GM18526 (cell line): ENCODE data around the gene FOXO1.

ENCODE experiments used
- POLR2A ChIP-seq: IDR thresholded peaks from 3 replicates; pipeline ENCODE4 v1.6.1; 2011; ENCODE audit not compliant: insufficient read length; ENCODE audit errors: extremely low read depth

The FOXO1 gene

DNA sequence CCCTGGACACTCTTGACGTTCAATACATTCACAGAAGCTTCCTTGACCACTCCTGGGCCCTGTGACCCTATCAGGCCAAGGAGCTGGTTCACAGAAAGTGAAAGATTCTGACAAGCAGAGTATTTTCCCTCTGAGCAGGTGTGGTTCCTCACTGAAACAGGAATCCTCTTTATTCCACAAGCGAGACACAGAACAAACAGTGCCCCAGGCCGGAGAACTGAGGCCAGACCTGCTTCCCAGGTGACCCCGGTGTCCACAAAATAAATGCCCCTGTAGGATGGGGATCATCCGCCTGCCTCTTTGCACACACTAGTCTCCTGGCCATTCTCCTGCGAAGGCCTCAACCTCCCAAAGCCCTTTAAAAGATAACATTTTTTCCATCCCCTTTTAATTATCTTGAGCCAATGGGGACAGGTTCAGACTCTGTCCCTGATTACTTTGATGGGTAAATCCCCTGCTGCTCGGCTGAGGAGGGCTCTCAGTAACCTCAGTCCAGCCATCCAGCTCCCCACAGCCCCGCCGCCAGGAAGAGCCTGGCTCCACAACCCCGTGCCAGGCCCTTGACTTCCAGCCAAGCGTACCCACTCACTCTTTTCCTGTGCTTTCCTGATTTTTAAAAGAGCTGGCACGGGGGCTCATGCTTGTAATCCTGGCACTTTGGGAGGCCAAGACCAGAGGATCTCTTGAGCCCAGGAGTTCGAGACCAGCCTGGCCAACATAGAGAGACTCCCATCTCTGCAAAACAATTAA lies 129.1 kb downstream of the FOXO1 start:
- TF ChIP-seq POLR2A: no peak

DNA sequence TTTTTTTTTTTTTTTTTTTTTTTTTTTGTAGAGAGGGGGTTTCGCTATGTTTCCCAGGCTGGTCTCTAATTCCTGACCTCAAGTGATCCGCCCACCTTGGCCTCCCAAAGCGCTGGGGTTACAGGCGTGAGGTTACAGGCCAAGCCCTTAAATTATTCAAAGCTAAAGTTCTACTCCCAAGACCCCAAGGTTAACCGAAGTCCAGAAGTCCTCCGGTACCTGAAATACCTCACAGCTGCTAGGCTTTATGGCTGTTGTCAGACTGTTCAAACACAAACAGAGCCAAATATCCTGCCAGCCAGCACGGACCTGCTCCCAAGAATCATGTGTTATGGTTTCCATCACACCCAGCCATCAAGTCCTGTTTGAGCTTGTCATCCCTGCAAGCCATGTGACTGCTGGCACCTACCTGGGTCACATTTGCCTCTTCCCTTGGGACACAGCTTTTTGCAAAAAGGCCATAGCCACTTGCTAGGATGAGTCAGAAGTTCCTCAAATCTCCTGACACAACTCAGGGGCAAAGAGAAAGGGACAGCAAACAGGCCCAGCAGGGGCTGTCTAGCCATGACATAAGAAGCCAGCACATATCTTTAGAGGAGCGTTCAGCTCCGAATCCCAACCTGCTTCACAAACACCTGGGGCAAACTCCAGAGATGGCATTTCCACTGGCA lies 129.9 kb downstream of the FOXO1 start:
- no peak for TF ChIP-seq POLR2A

DNA sequence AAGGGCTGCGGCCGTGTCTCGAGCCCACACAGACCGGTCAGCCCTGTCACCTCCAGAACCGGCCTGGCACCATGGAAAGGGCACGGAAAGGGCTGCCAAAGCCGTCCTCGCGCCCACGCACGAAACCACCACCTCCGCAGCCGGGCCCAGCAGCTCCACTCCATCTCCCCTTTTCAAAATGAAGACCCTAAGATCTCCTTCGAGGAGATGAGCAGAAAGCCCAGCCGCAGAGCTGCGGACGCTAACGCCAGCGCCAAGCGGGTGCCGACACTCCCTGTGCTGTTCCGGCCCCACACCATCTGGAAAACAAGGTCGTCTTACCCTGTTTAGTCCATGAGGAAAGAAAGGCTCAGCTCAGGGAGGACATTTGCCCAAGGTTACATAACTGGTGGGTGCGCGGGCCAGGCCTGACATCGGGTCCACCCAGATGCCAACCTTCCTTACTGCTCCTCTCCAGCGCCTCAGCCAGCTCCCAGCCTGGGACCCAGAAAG lies 131.1 kb downstream of the FOXO1 start:
- TF ChIP-seq POLR2A: no peak

DNA sequence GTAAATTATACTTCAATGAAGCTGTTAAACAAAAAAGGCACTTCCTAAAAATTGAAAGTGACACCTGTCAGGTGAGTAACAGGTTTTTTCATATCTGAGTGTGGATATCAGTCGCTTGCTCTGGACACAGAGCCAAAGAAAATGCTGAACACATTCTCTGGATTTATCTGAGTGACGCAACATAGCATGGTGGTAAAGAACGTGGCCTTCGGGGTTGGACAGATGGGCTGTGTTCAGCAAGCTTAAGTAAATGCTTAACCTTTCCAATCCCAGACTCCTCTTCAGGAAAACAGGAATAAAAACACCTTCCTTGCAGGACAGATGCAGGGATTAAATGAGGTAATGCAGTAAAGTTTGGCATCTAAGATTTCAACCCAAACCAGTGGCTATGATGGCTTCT lies 132.0 kb downstream of the FOXO1 start:
- no peak for TF ChIP-seq POLR2A

DNA sequence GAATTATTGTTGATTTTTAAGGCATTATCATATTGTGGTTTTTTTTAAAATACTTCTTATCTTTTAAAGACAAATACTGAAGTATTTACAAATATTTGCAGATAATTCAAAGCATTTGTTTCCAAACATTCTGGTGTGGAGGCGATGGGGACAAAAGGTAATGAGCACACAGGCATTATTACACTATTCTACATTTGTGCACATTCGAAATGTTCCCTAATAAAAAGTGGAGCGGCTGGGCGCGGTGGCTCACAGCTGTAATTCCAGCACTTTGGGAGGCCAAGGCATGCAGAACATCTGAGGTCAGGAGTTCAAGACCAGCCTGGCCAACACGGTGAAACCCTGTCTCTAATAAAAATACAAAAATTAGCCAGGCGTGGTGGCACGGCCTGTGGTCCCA lies 133.4 kb downstream of the FOXO1 start:
- TF ChIP-seq POLR2A: no peak

DNA sequence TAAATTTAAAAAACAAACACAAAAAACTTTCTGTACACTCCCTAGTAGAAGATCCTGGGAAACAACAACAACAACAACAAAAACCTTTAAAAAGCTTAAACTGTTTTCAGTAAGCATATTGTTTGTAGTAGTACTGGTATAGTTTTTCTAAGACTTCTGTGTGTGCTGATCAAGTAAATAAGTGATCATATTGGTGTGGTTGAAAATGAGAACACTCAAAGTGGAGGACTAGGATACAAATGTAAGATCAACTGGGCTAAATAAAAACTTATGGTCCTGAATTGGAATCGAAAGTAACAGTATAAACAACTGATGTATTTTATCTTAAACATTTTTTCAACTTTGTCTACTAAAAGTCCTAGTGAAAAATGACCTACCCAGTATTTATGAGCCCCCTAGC lies 135.5 kb downstream of the FOXO1 start:
- no peak for TF ChIP-seq POLR2A

DNA sequence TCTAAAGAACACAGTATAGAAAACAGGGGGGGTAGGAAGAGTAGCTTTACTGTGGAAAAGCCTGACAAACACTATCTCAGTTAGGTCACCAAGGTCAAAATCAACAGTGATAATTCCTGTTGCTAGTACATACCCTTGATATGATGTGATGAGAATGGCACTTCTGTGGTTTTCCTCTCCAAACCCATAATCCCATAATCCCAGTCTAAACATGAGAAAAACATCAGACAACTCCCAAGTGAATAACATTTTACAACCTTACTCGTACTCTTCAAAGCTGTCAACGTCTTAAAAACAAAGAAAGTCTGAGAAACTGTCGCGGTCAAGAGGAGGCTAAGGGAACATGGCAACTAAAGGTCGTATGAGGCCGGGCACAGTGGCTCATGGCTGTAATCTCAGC lies 137.6 kb downstream of the FOXO1 start:
- no peak for TF ChIP-seq POLR2A

DNA sequence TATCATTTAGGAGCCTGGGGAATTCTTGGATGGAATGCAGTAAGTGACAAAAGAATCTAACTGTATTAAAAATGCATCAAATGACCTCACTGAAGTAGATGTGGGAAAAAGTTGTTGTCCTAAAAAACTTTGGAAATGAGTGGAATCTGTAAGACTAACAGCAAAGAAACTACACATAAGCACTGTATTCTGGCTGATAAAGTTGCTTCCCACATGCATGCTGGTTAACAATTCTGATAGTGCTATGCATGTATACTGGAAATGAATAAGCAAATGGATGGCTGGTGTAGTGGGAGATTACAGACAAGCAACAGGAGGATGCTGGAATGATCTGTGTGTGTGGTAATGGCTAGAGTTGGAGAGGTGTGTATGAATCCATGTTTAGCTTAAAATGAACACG lies 138.5 kb downstream of the FOXO1 start:
- TF ChIP-seq POLR2A: no peak

DNA sequence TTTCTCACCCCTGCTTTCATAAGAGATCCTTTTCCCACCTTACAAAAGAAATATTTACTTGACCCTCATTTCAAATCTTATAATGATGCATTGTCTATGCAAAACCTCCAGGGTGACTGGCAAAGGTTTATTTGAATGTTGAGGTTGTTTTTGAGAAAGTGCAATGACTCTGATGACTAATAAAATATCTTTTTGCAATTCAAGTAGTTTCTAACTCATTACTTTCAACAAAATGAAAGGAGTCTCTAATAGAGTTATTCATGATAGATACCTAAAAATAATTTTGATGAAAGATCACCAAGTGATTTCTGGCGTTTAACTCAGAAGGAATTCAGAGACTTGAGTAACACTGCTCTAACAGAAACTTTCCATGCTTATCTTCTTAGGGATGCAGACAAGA lies 144.2 kb downstream of the FOXO1 start:
- TF ChIP-seq POLR2A: no peak

DNA sequence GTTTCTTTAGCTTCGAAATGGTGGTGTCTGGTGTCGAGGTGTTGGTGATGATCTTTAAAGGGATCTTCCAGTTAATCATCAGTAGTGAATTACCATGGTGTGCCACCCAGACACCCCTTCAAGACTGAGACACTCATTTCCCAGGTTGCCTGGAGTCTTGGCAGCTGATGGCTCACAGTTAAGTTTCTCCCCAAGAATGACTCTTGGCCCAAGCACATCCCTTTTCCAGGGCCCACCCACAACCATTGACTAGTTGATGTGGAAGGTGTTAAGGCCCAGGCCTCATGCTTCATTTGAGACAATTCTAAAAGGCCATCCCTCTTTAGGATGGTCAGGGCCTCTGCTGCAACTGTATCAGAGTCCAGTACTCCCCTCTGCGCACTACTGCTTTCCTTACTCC lies 145.5 kb downstream of the FOXO1 start:
- no peak for TF ChIP-seq POLR2A

DNA sequence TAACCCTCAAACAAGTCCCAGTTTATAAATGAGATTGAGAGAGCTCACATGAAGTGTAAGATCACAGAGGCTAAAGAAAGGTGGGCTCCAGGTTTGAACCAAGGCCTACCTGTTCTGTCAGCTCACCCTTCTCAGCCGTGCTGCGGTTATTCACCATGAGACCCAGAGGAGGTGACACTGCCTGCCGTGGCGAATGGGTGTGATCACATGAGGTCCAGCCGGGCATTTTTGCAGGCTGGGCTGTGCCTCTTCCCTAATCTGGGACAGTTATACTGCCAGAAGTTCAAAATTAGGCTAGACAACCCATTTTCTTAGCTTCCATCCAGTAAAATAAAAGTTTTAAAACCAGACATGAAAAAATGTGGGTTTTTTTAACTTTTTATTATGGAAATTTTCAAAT lies 146.8 kb downstream of the FOXO1 start:
- TF ChIP-seq POLR2A: no peak

DNA sequence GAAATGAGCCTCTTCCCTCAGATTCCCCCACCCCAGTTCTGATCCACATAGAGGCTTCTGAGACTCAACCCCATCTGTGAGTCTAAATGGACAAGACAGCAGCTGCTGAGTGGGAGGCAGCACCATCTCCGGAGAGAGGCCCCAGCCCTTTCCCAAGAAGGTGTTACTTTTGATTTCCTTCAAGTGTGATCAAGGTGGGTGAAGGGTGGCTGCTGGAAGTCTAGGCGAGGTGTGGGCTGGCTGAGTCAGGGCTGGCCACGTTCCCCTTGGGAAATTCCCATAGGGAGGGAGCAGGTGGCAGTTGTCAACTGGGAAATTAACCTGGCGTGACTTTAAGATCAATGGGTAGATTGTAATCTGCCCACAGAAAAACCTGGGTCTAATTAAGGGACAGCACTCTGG lies 148.0 kb downstream of the FOXO1 start:
- no peak for TF ChIP-seq POLR2A

DNA sequence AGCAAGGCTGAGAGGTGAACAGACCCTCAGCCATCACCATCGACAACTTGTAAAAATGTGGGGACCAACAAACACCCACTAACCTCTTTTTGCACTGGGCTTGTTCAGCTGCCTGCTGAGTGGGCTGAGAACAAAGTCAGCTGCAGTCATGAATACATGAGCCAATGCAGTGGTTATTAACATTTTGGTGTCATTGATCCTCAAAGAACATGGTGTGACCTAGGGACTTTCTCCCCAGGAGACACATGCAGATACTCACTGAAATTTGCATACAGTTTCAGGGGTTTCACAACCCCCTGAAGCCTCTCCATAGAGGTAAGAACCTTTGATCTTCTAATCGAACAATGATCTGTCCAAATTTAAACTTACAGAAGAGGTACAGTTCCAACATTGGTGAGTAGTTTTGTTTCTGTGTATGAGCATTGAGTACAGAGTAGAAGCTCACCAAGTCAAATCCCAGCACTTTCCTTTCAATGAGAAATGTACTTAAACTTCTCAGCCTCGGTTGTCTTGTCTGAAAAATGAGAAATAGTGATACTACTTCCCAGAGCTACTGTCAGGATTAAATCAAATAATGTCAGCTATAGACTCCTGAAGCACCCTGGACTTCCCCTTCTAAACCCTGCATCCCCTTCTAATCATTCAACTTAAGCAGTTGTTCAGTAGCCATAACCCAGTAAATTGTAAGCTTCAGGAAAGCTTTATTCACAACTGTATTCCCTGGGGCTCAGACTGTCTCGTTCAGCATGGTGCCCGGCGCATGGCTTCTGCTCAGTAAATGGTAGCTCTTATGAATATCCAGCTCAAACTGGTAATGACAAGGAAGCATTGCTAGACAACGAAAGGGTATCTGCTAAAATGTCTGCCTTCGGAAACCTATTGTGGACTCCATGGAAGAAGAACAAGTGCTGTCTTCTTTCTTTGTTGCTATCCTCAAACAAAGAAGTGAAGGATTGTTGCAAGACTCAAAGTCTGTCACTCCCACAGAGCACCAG lies 148.7 kb downstream of the FOXO1 start:
- TF ChIP-seq POLR2A: no peak

DNA sequence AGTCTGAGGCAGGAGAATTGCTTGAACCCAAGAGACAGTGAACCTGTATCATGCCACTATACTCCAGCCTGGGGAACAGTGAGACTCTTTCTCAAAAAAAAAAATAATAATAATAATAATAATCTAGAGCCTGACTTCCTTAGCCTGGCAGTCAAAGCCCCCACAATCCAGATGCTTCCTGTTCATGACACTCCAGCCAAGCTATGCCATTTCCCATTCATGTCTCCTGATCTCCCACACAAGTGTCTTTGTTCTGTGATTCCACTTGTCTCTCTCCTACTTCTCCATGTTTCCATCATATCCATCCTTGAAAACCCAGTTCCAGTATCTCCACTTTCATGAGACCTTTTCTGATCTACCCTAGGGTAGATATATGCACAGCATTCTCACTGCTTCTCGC lies 150.7 kb downstream of the FOXO1 start:
- TF ChIP-seq POLR2A: no peak

DNA sequence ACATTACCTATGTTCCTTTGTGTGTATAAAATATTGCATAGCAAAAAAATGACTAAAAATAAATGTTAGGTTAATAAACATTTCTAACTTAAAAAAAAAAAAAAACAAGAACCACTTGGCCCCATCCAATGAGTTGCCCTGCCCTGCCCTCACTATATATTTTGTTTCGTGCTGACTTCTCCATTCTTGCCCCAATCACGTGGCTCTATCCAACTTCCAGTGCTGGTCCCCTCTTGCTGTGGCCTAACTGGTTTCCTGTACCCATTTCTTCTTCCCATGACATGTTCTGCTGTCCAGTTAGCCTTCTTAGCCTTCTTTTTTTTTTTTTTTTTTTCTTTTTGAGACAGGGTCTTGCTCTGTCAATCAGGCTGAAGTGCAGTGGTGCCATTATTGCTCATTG lies 151.6 kb downstream of the FOXO1 start:
- no peak for TF ChIP-seq POLR2A
